ENCODE data around the gene RER1.

- TF ChIP-seq ELF1 (IDR thresholded peaks at IDR 0.05; ENCODE audit: borderline replicate concordance, low read depth) = no peak
- TF ChIP-seq ZFX (IDR thresholded peaks at IDR 0.05) = no peak
- no peak for TF ChIP-seq POLR2A (IDR thresholded peaks at IDR 0.05; ENCODE audit: borderline replicate concordance, extremely low read depth, insufficient read depth, insufficient read length)
- no peak for TF ChIP-seq SP1 (IDR thresholded peaks at IDR 0.05; ENCODE audit: low read depth)
- no peak for TF ChIP-seq SRF (IDR thresholded peaks at IDR 0.05; ENCODE audit: low read depth)
- no peak for TF ChIP-seq CTCF (IDR thresholded peaks at IDR 0.05 in 2 of 3, conservative IDR thresholded peaks at IDR 0.05 in 1 of 3; ENCODE audit: borderline replicate concordance in 1 of 3, insufficient read depth in 1 of 3, low read depth in 2 of 3, low read length in 2 of 3)
- TF ChIP-seq YY1 (IDR thresholded peaks at IDR 0.05; ENCODE audit: extremely low read depth, insufficient replicate concordance, low read depth, low read length) = no peak
- no peak for TF ChIP-seq REST (IDR thresholded peaks at IDR 0.05; ENCODE audit: low read depth)
- TF ChIP-seq EGR1 (IDR thresholded peaks at IDR 0.05; ENCODE audit: low read depth) = no peak
- TF ChIP-seq EZH2phosphoT487 (IDR thresholded peaks at IDR 0.05; ENCODE audit: borderline replicate concordance) = no peak
- no peak for TF ChIP-seq EZH2 (IDR thresholded peaks at IDR 0.05)
- TF ChIP-seq POLR2AphosphoS5 (IDR thresholded peaks at IDR 0.05; ENCODE audit: low read depth, low read length) = no peak
- TF ChIP-seq RAD21 (IDR thresholded peaks at IDR 0.05; ENCODE audit: low read depth) = no peak
These were observed 18.8 kb upstream of the RER1 start for GRCh38 chr1:2372551-2373490.
